ENCODE data around the gene PYDC1. TPM values are rescaled to one million over a fixed set of nuclear protein-coding genes. Genes with fewer than 3 reads are reported as not detected.

PYDC1 gene
- total and polyA plus RNA-seq, 2 of the 8 experiments (the other 6 are each of a cell fraction or from before 2014, with no cell fraction given): 3.5 to 11.1 TPM

DNA sequence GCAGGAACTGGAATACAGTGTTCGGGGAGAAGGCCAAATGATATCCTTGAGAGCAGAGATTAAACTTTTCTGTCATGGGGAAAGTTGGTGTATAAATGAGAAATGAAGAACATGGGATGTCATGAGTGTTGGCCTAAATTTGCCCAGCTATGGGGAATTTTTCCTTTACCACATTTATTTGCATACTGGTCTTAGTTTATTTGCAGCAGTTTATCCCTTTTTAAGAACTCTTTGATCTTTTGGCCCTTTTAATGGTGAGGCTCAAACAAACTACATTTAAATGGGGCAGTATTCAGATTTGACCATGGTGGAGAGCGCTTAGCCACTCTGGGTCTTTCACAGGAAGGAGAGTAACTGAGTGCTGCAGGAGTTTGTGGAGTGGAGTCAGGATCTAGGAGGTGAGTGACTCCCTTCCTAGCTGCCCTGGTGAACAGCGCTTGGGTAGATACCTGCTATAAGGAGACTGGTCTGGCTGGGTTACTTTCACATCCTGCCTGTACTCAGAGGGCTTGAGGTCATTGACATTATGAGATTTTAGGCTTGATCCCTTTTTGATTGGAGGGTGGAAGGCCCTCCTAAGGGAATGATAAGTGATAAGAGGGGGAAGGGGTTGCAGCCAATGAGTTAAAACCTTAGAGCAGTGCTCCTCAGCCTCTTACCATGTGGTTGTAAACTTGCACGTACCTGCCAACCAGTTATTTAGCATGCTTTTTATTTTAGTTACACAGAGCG, 25.1 kb downstream of the PYDC1 start:
- Histone ChIP-seq H2BK5ac (ENCODE audit: low read depth, low read length) (no peak overlapping the region), H3K4ac (replicated peaks; ENCODE audit: insufficient read length, low read depth, low read length) (no peak overlapping the region), H3K4me3 (ENCODE audit: extremely low read depth in 1 of 4, insufficient read depth in 2 of 4, low read depth in 3 of 4, low read length in 4 of 4) (no peak overlapping the region), H3K56ac (replicated peaks; ENCODE audit: insufficient read length, low read depth, low read length) (no peak overlapping the region), H3K9ac (replicated peaks in 1 of 4; ENCODE audit: extremely low read depth in 1 of 4, low read depth in 3 of 4, low read length in 3 of 4) (no peak overlapping the region), H4K91ac (replicated peaks; ENCODE audit: insufficient read length, low read length) (no peak overlapping the region), H2AK5ac (ENCODE audit: low read depth, low read length) (no peak overlapping the region), H3K79me2 (ENCODE audit: control insufficient read depth in 1 of 2, insufficient read depth in 2 of 2, low read length in 2 of 2) (peaks cover 0 to 42% of the 10 kb centered on the region in 2 experiments; a peak in 2 of 4 replicates), H3K18ac (ENCODE audit: extremely low read depth, low read length) (no peak overlapping the region), H3K9me3 (ENCODE audit: insufficient read depth in 2 of 2, low read depth in 1 of 2, low read length in 1 of 2) (no peaks in the 10 kb centered on the region), H3K4me2 (ENCODE audit: insufficient read depth in 1 of 2, low read depth in 2 of 2, low read length in 2 of 2) (no peak overlapping the region), H2AFZ (ENCODE audit: low read length) (no peak overlapping the region), H2BK12ac (ENCODE audit: low read depth, low read length) (no peak overlapping the region), H3K14ac (ENCODE audit: insufficient read length) (no peak overlapping the region), H3K4me1 (replicated peaks in 1 of 4; ENCODE audit: control insufficient read depth in 3 of 4, insufficient read depth in 4 of 4, low read length in 3 of 4) (no peaks in the 10 kb centered on the region), H2BK120ac (replicated peaks; ENCODE audit: low read depth, low read length) (no peak overlapping the region), H3K27ac (ENCODE audit: low read depth, low read length) (no peak overlapping the region), H2BK15ac (ENCODE audit: low read length) (no peak overlapping the region), H3K23ac (ENCODE audit: insufficient read length) (no peak overlapping the region), H3K36me3 (ENCODE audit: control insufficient read depth in 2 of 4, insufficient read depth in 4 of 4, low read length in 3 of 4) (peaks cover 64 to 97% (median 95%) of the 10 kb centered on the region in 4 experiments), H3K79me1 (ENCODE audit: low read depth, low read length) (peaks cover 9% of the 10 kb centered on the region), H3K27me3 (replicated peaks in 1 of 4; ENCODE audit: control insufficient read depth in 3 of 4, extremely low read depth in 1 of 4, insufficient read depth in 3 of 4, low read length in 3 of 4) (no peaks in the 10 kb centered on the region), H3K23me2 (ENCODE audit: low read depth, low read length) (no peaks in the 10 kb centered on the region), H4K5ac (ENCODE audit: insufficient read length, low read depth, low read length) (no peak overlapping the region), H2BK20ac (ENCODE audit: low read length) (no peak overlapping the region), H4K20me1 (replicated peaks in 1 of 2; ENCODE audit: control insufficient read depth in 1 of 2, insufficient read depth in 2 of 2, low read length in 2 of 2) (peaks cover 11 to 39% of the 10 kb centered on the region in 2 experiments), H4K8ac (ENCODE audit: extremely low read depth, insufficient read depth, low read length) (no peak overlapping the region)
- DNase-seq (ENCODE audit: low read depth in 1 of 2, low spot score in 2 of 2) (no peak), FAIRE-seq (no peak)
- ChIA-PET POLR2A (ENCODE audit: partially characterized antibody) (interaction anchor here (1.2 to 17.4 kb wide), 7 partner anchors 7 to 142 kb away, joined by 4 to 430 read pairs (median 9); partner anchors contain the start of genes FUS, PRSS8, PYCARD and PYDC1), CTCF (ENCODE audit: partially characterized antibody) (no interaction called here)
- TF ChIP-seq POLR2A (IDR thresholded peaks at IDR 0.05; ENCODE audit: control extremely low read depth in 1 of 2, low read depth in 2 of 2, low read length in 2 of 2): peak in 1 of 2 experiments; percentile 69; a peak in 2 of 3 replicates
- no peak for TF ChIP-seq TAF7 (optimal IDR thresholded peaks at IDR 0.05; ENCODE audit: borderline replicate concordance, low read depth, low read length)
- TF ChIP-seq POLR2AphosphoS5 (IDR thresholded peaks at IDR 0.05; ENCODE audit: low read depth, low read length): peak; percentile 84
- WGBS, 2 experiments (ENCODE audit: extremely low coverage in 1 of 2, insufficient coverage in 1 of 2, insufficient read length in 1 of 2, insufficient replicate concordance in 2 of 2, low coverage in 1 of 2, low lambda C conversion rate in 2 of 2, missing lambda C conversion rate in 1 of 2): 90% methylated on average over 5 of the region's 5 CpGs; no CpG with 5 or more reads in 1 of the 2 experiments

All from H1 (cell line).